Muscle layer of colon (tissue), 2 donors: Measurements from ENCODE around the gene IL31RA.

Source experiments
- H3K27ac ChIP-seq: one replicate; pipeline ENCODE4 v1.7.0; 2013; ENCODE audit warnings: low read depth, mild to moderate bottlenecking, low read length, moderate library complexity
- H3K27me3 ChIP-seq, 2 donors: one replicate each; pipeline ENCODE4 v1.7.0; 2013; ENCODE audit warnings: low read length in 2 of 2, mild to moderate bottlenecking in 2 of 2; ENCODE audit not compliant: insufficient read depth in 2 of 2, control insufficient read depth in 1 of 2
- H3K36me3 ChIP-seq: one replicate; pipeline ENCODE4 v1.7.0; 2013; ENCODE audit warnings: mild to moderate bottlenecking, low read length; ENCODE audit not compliant: insufficient read depth
- H3K4me1 ChIP-seq: one replicate; pipeline ENCODE4 v1.7.0; 2013; ENCODE audit warnings: mild to moderate bottlenecking, low read length; ENCODE audit not compliant: insufficient read depth
- H3K4me3 ChIP-seq, 2 donors: one replicate each; pipeline ENCODE4 v1.7.0; 2013; ENCODE audit warnings: low read length in 2 of 2, low read depth in 1 of 2, mild to moderate bottlenecking in 1 of 2, moderate library complexity in 1 of 2
- H3K9ac ChIP-seq: one replicate; pipeline ENCODE4 v1.7.0; 2013; ENCODE audit warnings: low read length
- H3K9me3 ChIP-seq: one replicate; pipeline ENCODE4 v1.7.0; 2013; ENCODE audit warnings: mild to moderate bottlenecking, low read length
- donor health status: abdominal sarcoma.
- donor health status: Adenocarcinoma of cecum.

IL31RA gene

GRCh38 chr5:55918087-55919035, 67.2 kb downstream of the IL31RA start:
- no peak overlapping the region for H3K27ac ChIP-seq
- H3K36me3 ChIP-seq = no peaks in the 10 kb centered on the region
- H3K4me3 ChIP-seq = no peak overlapping the region
- H3K4me1 ChIP-seq = no peaks in the 10 kb centered on the region
- no peaks in the 10 kb centered on the region for H3K27me3 ChIP-seq
- no peak overlapping the region for H3K9ac ChIP-seq
- H3K9me3 ChIP-seq = no peaks in the 10 kb centered on the region

- H3K27ac ChIP-seq = no peak overlapping the region
- H3K4me3 ChIP-seq = no peak overlapping the region
- H3K36me3 ChIP-seq = no peaks in the 10 kb centered on the region
- H3K9ac ChIP-seq = no peak overlapping the region
- H3K9me3 ChIP-seq = no peaks in the 10 kb centered on the region
- H3K4me1 ChIP-seq = no peaks in the 10 kb centered on the region
- H3K27me3 ChIP-seq = no peaks in the 10 kb centered on the region
Observed at GRCh38 chr5:55919625-55920024, 68.5 kb downstream of the IL31RA start.

- Histone ChIP-seq H3K27ac (no peak overlapping the region), H3K9me3 (no peaks in the 10 kb centered on the region), H3K4me1 (no peaks in the 10 kb centered on the region), H3K9ac (no peak overlapping the region), H3K27me3 (no peaks in the 10 kb centered on the region), H3K4me3 (no peak overlapping the region), H3K36me3 (no peaks in the 10 kb centered on the region)
Observed at GRCh38 chr5:55920784-55921183, 69.6 kb downstream of the IL31RA start.

- Histone ChIP-seq H3K9me3 (no peaks in the 10 kb centered on the region), H3K27me3 (no peaks in the 10 kb centered on the region), H3K36me3 (no peaks in the 10 kb centered on the region), H3K4me1 (no peaks in the 10 kb centered on the region), H3K9ac (no peak overlapping the region), H3K4me3 (no peak overlapping the region), H3K27ac (no peak overlapping the region)
Observed at GRCh38 chr5:55921617-55922016, 70.5 kb downstream of the IL31RA start.

- Histone ChIP-seq H3K9me3 (no peaks in the 10 kb centered on the region), H3K36me3 (no peaks in the 10 kb centered on the region), H3K9ac (no peak overlapping the region), H3K4me3 (peak overlapping the region in 1 of 2 donors; percentile 27), H3K27me3 (no peaks in the 10 kb centered on the region), H3K27ac (no peak overlapping the region), H3K4me1 (no peaks in the 10 kb centered on the region)
Observed at GRCh38 chr5:55923177-55923771, 72.1 kb downstream of the IL31RA start.

GRCh38 chr5:55923865-55924500, 72.8 kb downstream of the IL31RA start:
- no peaks in the 10 kb centered on the region for H3K4me1 ChIP-seq
- no peaks in the 10 kb centered on the region for H3K36me3 ChIP-seq
- no peak overlapping the region for H3K9ac ChIP-seq
- H3K27ac ChIP-seq = no peak overlapping the region
- no peak overlapping the region for H3K4me3 ChIP-seq
- no peaks in the 10 kb centered on the region for H3K9me3 ChIP-seq
- no peaks in the 10 kb centered on the region for H3K27me3 ChIP-seq

GRCh38 chr5:55924744-55925143, 73.6 kb downstream of the IL31RA start:
- H3K27ac ChIP-seq = no peak overlapping the region
- no peaks in the 10 kb centered on the region for H3K27me3 ChIP-seq
- H3K4me1 ChIP-seq = no peaks in the 10 kb centered on the region
- no peak overlapping the region for H3K4me3 ChIP-seq
- H3K36me3 ChIP-seq = no peaks in the 10 kb centered on the region
- H3K9me3 ChIP-seq = no peaks in the 10 kb centered on the region
- H3K9ac ChIP-seq = no peak overlapping the region

- Histone ChIP-seq H3K4me1 (no peaks in the 10 kb centered on the region), H3K36me3 (no peaks in the 10 kb centered on the region), H3K9me3 (no peaks in the 10 kb centered on the region), H3K4me3 (no peak overlapping the region), H3K27me3 (no peaks in the 10 kb centered on the region), H3K27ac (no peak overlapping the region), H3K9ac (no peak overlapping the region)
Observed at GRCh38 chr5:55925181-55925580, 74.0 kb downstream of the IL31RA start.

GRCh38 chr5:55925712-55926111, 74.6 kb downstream of the IL31RA start:
- no peak overlapping the region for H3K4me3 ChIP-seq
- H3K36me3 ChIP-seq = no peaks in the 10 kb centered on the region
- no peaks in the 10 kb centered on the region for H3K27me3 ChIP-seq
- H3K27ac ChIP-seq = no peak overlapping the region
- no peak overlapping the region for H3K9ac ChIP-seq
- H3K9me3 ChIP-seq = no peaks in the 10 kb centered on the region
- H3K4me1 ChIP-seq = no peaks in the 10 kb centered on the region

GRCh38 chr5:55926476-55926875, 75.3 kb downstream of the IL31RA start:
- Histone ChIP-seq H3K27ac (no peak overlapping the region), H3K27me3 (no peaks in the 10 kb centered on the region), H3K4me1 (no peaks in the 10 kb centered on the region), H3K4me3 (no peak overlapping the region), H3K36me3 (no peaks in the 10 kb centered on the region), H3K9ac (no peak overlapping the region), H3K9me3 (no peaks in the 10 kb centered on the region)

- Histone ChIP-seq H3K9me3 (no peaks in the 10 kb centered on the region), H3K4me3 (no peak overlapping the region), H3K9ac (no peak overlapping the region), H3K36me3 (no peaks in the 10 kb centered on the region), H3K4me1 (no peaks in the 10 kb centered on the region), H3K27ac (no peak overlapping the region), H3K27me3 (no peaks in the 10 kb centered on the region)
Observed at GRCh38 chr5:55927861-55928655, 76.9 kb downstream of the IL31RA start.
